ENCODE data around the gene SVIL.
"Not testable (repeated sequence)": the region's sequence is repeated elsewhere in the genome, so short reads cannot be mapped to it uniquely, and the experiment has no call there.

The SVIL gene

GRCh38 chr10:29578457-29578856 is 56.3 kb downstream of the SVIL start:
- DNase-seq (ENCODE audit: low read depth, low spot score): no peak

- peak; percentile 12 for DNase-seq (ENCODE audit: low read depth, low spot score)
Measured at GRCh38 chr10:29576681-29577080, 58.1 kb downstream of the SVIL start.

GRCh38 chr10:29575098-29575455 is 59.7 kb downstream of the SVIL start:
- DNase-seq (ENCODE audit: low read depth, low spot score): no peak

GRCh38 chr10:29574212-29575097 is 60.3 kb downstream of the SVIL start:
- DNase-seq (ENCODE audit: low read depth, low spot score): not testable (repeated sequence)

GRCh38 chr10:29570248-29570647 is 64.5 kb downstream of the SVIL start:
- not testable (repeated sequence) for DNase-seq (ENCODE audit: low read depth, low spot score)

GRCh38 chr10:29569795-29570194 is 65.0 kb downstream of the SVIL start:
- no peak for DNase-seq (ENCODE audit: low read depth, low spot score)

- DNase-seq (ENCODE audit: low read depth, low spot score): no peak
Measured at GRCh38 chr10:29567003-29567402, 67.8 kb downstream of the SVIL start.

- DNase-seq (ENCODE audit: low read depth, low spot score): not testable (repeated sequence)
Measured at GRCh38 chr10:29566209-29566608, 68.6 kb downstream of the SVIL start.

- no peak for DNase-seq (ENCODE audit: low read depth, low spot score)
Measured at GRCh38 chr10:29563420-29564035, 71.2 kb downstream of the SVIL start.

- not testable (repeated sequence) for DNase-seq (ENCODE audit: low read depth, low spot score)
Measured at GRCh38 chr10:29563006-29563405, 71.8 kb downstream of the SVIL start.

GRCh38 chr10:29559996-29560395 is 74.8 kb downstream of the SVIL start:
- no peak for DNase-seq (ENCODE audit: low read depth, low spot score)

- no peak for DNase-seq (ENCODE audit: low read depth, low spot score)
Measured at GRCh38 chr10:29557665-29558064, 77.1 kb downstream of the SVIL start.

- peak; percentile 60 for DNase-seq (ENCODE audit: low read depth, low spot score)
Measured at GRCh38 chr10:29555746-29556481, 78.9 kb downstream of the SVIL start.

- no peak for DNase-seq (ENCODE audit: low read depth, low spot score)
Measured at GRCh38 chr10:29555091-29555745, 79.6 kb downstream of the SVIL start.

- DNase-seq (ENCODE audit: low read depth, low spot score): peak; percentile 47
Measured at GRCh38 chr10:29554660-29555059, 80.1 kb downstream of the SVIL start.

- DNase-seq (ENCODE audit: low read depth, low spot score): no peak
Measured at GRCh38 chr10:29553544-29554250, 81.1 kb downstream of the SVIL start.

GRCh38 chr10:29553116-29553515 is 81.7 kb downstream of the SVIL start:
- DNase-seq (ENCODE audit: low read depth, low spot score): not testable (repeated sequence)

GRCh38 chr10:29549493-29549892 is 85.3 kb downstream of the SVIL start:
- not testable (repeated sequence) for DNase-seq (ENCODE audit: low read depth, low spot score)

GRCh38 chr10:29546773-29547313 is 87.9 kb downstream of the SVIL start:
- DNase-seq (ENCODE audit: low read depth, low spot score): no peak

- no peak for DNase-seq (ENCODE audit: low read depth, low spot score)
Measured at GRCh38 chr10:29545122-29545521, 89.6 kb downstream of the SVIL start.

GRCh38 chr10:29543715-29544114 is 91.1 kb downstream of the SVIL start:
- no peak for DNase-seq (ENCODE audit: low read depth, low spot score)
